Tibial nerve (tissue), 4 donors: Measurements from ENCODE around the gene TXN2.

Experiments used
- CTCF ChIP-seq, 5 experiments: fragments of 200-600 bp in 3 of 5; fragments of 450-650 bp in 2 of 5; sonication (generic) in 3 of 5; IDR thresholded peaks; one replicate each; pipeline ENCODE4 v1.5.1; 2016 to 2019; ENCODE audit warnings: antibody characterized with exemption in 5 of 5, mild to moderate bottlenecking in 3 of 5, moderate library complexity in 2 of 5
- EP300 ChIP-seq, 2 donors: sonication (generic); formaldehyde crosslinking; IDR thresholded peaks; one replicate each; pipeline ENCODE4 v1.6.1; 2017; ENCODE audit warnings: antibody characterized with exemption in 2 of 2, mild to moderate bottlenecking in 1 of 2
- POLR2A ChIP-seq, 2 donors: fragments of 450-650 bp; IDR thresholded peaks; one replicate each; pipeline ENCODE4 v1.6.1; 2017; ENCODE audit warnings: antibody characterized with exemption in 2 of 2, mild to moderate bottlenecking in 2 of 2, moderate library complexity in 2 of 2

GRCh38 chr22:36506637-36507517, 25.4 kb upstream of the TXN2 start, which contains the start of gene FOXRED2:
- TF ChIP-seq CTCF (IDR thresholded peaks at IDR 0.05) = peak in 1 of 5 experiments; percentile 49
- TF ChIP-seq POLR2A (IDR thresholded peaks at IDR 0.05) = peak; percentile 80 to 90
- peak in 1 of 2 donors; percentile 85 for TF ChIP-seq EP300 (IDR thresholded peaks at IDR 0.05)
